Activated naive CD4-positive, alpha-beta T cell treated with anti-CD3 and anti-CD28 coated beads, Interleukin-2, amount 10 ng/mL, durations not matched to agents 7 days and 5 days (primary cell): Measurements from ENCODE around the gene PRR33.

Experiments
- CTCF ChIA-PET: fragments of 350-600 bp; sonication (Branson Sonifier 250); formaldehyde crosslinking; loops from one replicate; lab custom pipeline; 2021; ENCODE audit warnings: antibody characterized with exemption; lab: Charles Lee
- DNase-seq: peaks from one replicate; pipeline ENCODE4 v3.0.0-alpha.2; 2020
- H3K27ac Mint-ChIP-seq: one replicate; pipeline ENCODE4 v1.8.0; 2021; ENCODE audit warnings: mild to moderate bottlenecking, moderate library complexity, mixed read lengths
- H3K27me3 Mint-ChIP-seq: one replicate; pipeline ENCODE4 v1.8.0; 2021; ENCODE audit warnings: mild to moderate bottlenecking, mixed read lengths
- H3K36me3 Mint-ChIP-seq: one replicate; pipeline ENCODE4 v1.8.0; 2021; ENCODE audit warnings: mixed read lengths
- H3K4me1 Mint-ChIP-seq: one replicate; pipeline ENCODE4 v1.8.0; 2021; ENCODE audit warnings: mixed read lengths
- H3K4me3 Mint-ChIP-seq: one replicate; pipeline ENCODE4 v1.8.0; 2021; ENCODE audit warnings: mild to moderate bottlenecking, moderate library complexity, mixed read lengths
- H3K9me3 Mint-ChIP-seq: one replicate; pipeline ENCODE4 v1.8.0; 2021; ENCODE audit warnings: mixed read lengths

PRR33 gene

DNA sequence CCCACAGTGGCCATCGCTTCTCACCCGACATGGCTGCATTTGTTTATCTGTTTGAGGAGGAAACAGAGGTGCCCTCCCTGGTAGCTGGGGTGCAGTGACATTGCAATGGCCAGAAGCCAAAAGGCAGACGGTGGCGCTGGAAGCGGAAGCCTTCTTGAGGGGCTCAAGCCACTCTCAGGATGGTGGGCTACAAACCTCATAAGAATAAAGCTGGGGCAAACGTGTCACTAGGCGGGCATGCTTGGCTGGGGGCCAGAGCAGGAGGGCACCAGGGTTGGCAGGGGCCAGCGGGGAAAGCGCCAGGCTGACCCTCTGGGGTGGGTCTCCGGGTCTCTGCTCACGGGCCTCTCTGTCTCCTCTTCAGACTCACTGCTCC is 40.4 kb upstream of the PRR33 start:
- no peak overlapping the region for H3K4me3 Mint-ChIP-seq
- CTCF ChIA-PET, result no interaction called here

DNA sequence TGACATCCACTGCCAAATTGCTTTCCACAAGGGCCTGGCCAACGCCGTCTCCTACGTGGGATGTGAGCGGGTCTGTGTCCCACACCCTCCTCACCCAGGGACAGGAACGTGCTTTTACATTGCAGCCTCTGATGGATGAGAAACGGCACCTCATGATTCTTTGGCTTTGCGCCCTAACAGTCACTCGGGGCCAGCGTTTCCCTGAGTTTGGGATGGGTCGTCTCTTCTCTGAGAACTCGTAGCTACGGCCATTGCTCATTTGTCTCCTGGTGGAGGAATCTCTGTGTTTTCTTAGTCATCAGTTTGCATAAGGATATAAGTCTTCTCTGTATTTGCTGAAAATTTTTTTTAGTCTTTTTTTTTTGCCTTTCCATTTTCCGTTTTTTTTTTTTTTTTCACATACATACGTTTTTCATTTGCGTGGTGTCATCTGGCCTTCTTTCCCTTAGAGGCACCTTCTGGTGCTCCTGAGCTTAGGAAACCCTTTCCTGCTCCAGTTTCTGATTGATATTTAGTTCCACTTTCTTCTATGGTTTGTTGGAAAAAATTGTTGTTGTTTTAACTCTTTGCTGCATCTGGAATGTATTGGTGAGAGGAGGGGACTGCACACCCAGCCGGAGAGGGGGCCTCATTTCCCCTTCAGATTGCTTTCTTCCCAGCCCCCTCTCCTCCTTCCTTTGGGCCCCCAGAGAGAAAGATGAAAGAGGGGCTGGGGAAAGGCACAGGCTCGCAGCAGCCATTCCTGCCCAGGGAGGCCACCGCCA is 39.8 kb upstream of the PRR33 start:
- H3K4me3 Mint-ChIP-seq, result no peak overlapping the region
- no peaks in the 10 kb centered on the region for H3K36me3 Mint-ChIP-seq
- CTCF ChIA-PET, result no interaction called here
- H3K27ac Mint-ChIP-seq, result no peak overlapping the region
- peaks cover 59% of the 10 kb centered on the region for H3K27me3 Mint-ChIP-seq
- H3K9me3 Mint-ChIP-seq, result no peaks in the 10 kb centered on the region
- peak; percentile 14 for DNase-seq
- no peaks in the 10 kb centered on the region for H3K4me1 Mint-ChIP-seq

More for the DNA sequence above, 40.4 kb upstream of the PRR33 start:
- no peaks in the 10 kb centered on the region for H3K9me3 Mint-ChIP-seq
- H3K36me3 Mint-ChIP-seq, result no peaks in the 10 kb centered on the region
- peaks cover 56% of the 10 kb centered on the region for H3K27me3 Mint-ChIP-seq
- no peaks in the 10 kb centered on the region for H3K4me1 Mint-ChIP-seq
- no peak overlapping the region for H3K27ac Mint-ChIP-seq
- peak; percentile 16 for DNase-seq

GRCh38 chr11:1930462-1930830 is 38.8 kb upstream of the PRR33 start:
- peaks cover 62% of the 10 kb centered on the region for H3K27me3 Mint-ChIP-seq
- H3K4me3 Mint-ChIP-seq, result no peak overlapping the region
- CTCF ChIA-PET, result interaction anchor here (1.3 kb wide), 1 partner anchor 48 kb away, joined by 4 read pairs; no protein-coding TSS in a partner anchor
- H3K9me3 Mint-ChIP-seq, result no peaks in the 10 kb centered on the region
- DNase-seq, result peak; percentile 23
- no peak overlapping the region for H3K27ac Mint-ChIP-seq
- H3K36me3 Mint-ChIP-seq, result no peaks in the 10 kb centered on the region
- H3K4me1 Mint-ChIP-seq, result no peaks in the 10 kb centered on the region

GRCh38 chr11:1929621-1930461 is 38.1 kb upstream of the PRR33 start:
- no peak overlapping the region for H3K4me3 Mint-ChIP-seq
- CTCF ChIA-PET, result interaction anchor here (1.3 kb wide), 1 partner anchor 47 kb away, joined by 4 read pairs; no protein-coding TSS in a partner anchor
- H3K27me3 Mint-ChIP-seq, result peaks cover 62% of the 10 kb centered on the region
- no peaks in the 10 kb centered on the region for H3K4me1 Mint-ChIP-seq
- H3K27ac Mint-ChIP-seq, result no peak overlapping the region
- H3K9me3 Mint-ChIP-seq, result no peaks in the 10 kb centered on the region
- DNase-seq, result peak; percentile 19
- no peaks in the 10 kb centered on the region for H3K36me3 Mint-ChIP-seq

DNA sequence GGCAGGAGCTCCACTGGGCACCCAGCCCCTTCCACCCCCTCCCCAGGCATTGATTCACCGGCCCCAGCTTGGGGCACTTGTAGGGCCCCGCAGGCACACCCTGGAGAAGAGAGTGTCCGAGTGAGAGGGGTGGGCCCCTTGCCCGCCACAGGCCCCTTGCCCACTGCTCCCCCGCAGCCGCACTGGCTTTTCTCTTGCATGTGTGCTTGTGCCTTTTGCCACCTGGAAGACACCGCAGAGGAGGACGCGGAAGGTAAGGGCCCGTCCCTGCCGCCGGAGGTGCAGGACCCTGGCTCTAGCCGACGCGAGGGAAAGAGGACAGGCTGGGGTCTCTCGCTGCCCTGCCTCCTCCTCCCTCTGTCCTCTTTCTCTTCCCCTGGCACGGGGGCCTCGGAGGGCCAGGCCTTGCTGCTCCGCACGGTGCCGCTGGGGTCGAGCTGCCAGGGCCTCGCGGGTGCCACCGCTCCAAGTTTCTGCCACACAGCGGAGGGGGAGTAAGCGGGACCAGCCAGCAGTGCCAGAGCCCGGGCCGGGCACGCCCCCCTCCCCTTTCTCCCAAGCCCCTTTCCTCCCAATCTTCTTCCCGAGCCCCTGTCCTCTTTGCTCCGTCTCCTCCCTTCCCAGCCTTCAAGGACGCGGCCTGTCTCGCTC is 37.3 kb upstream of the PRR33 start:
- Mint-ChIP-seq H3K4me3 (no peak overlapping the region), H3K9me3 (no peaks in the 10 kb centered on the region), H3K36me3 (no peaks in the 10 kb centered on the region), H3K27me3 (peaks cover 58% of the 10 kb centered on the region), H3K27ac (no peak overlapping the region), H3K4me1 (no peaks in the 10 kb centered on the region)
- CTCF ChIA-PET, result interaction anchor here (1.3 kb wide), 1 partner anchor 47 kb away, joined by 4 read pairs; no protein-coding TSS in a partner anchor
- DNase-seq, result no peak

GRCh38 chr11:1928470-1928890 is 36.8 kb upstream of the PRR33 start:
- H3K4me1 Mint-ChIP-seq, result peaks cover 3% of the 10 kb centered on the region
- no peak overlapping the region for H3K4me3 Mint-ChIP-seq
- H3K9me3 Mint-ChIP-seq, result no peaks in the 10 kb centered on the region
- no peak for DNase-seq
- H3K27me3 Mint-ChIP-seq, result peaks cover 57% of the 10 kb centered on the region
- no peaks in the 10 kb centered on the region for H3K36me3 Mint-ChIP-seq
- CTCF ChIA-PET, result no interaction called here
- no peak overlapping the region for H3K27ac Mint-ChIP-seq

GRCh38 chr11:1927848-1928469 is 36.3 kb upstream of the PRR33 start:
- Mint-ChIP-seq H3K4me1 (peaks cover 3% of the 10 kb centered on the region), H3K36me3 (no peaks in the 10 kb centered on the region), H3K4me3 (no peak overlapping the region), H3K27ac (no peak overlapping the region), H3K27me3 (peaks cover 57% of the 10 kb centered on the region), H3K9me3 (no peaks in the 10 kb centered on the region)
- no peak for DNase-seq
- CTCF ChIA-PET, result no interaction called here

- peaks cover 6% of the 10 kb centered on the region for H3K4me1 Mint-ChIP-seq
- CTCF ChIA-PET, result no interaction called here
- no peaks in the 10 kb centered on the region for H3K9me3 Mint-ChIP-seq
- no peak for DNase-seq
- H3K27ac Mint-ChIP-seq, result no peak overlapping the region
- no peak overlapping the region for H3K4me3 Mint-ChIP-seq
- peaks cover 57% of the 10 kb centered on the region for H3K27me3 Mint-ChIP-seq
- H3K36me3 Mint-ChIP-seq, result no peaks in the 10 kb centered on the region
These were observed 35.5 kb upstream of the PRR33 start for GRCh38 chr11:1927026-1927847.

- Mint-ChIP-seq H3K27ac (no peak overlapping the region), H3K27me3 (peaks cover 53% of the 10 kb centered on the region), H3K4me1 (peaks cover 6% of the 10 kb centered on the region), H3K4me3 (no peak overlapping the region), H3K9me3 (no peaks in the 10 kb centered on the region), H3K36me3 (no peaks in the 10 kb centered on the region)
- DNase-seq, result peak; percentile 20
- CTCF ChIA-PET, result no interaction called here
These were observed 34.7 kb upstream of the PRR33 start for GRCh38 chr11:1926156-1927025.

- Mint-ChIP-seq H3K9me3 (no peaks in the 10 kb centered on the region), H3K27me3 (peaks cover 58% of the 10 kb centered on the region), H3K4me3 (no peak overlapping the region), H3K27ac (no peak overlapping the region), H3K4me1 (peaks cover 6% of the 10 kb centered on the region), H3K36me3 (no peaks in the 10 kb centered on the region)
- CTCF ChIA-PET, result no interaction called here
- no peak for DNase-seq
These were observed 33.9 kb upstream of the PRR33 start for GRCh38 chr11:1925373-1926155.

DNA sequence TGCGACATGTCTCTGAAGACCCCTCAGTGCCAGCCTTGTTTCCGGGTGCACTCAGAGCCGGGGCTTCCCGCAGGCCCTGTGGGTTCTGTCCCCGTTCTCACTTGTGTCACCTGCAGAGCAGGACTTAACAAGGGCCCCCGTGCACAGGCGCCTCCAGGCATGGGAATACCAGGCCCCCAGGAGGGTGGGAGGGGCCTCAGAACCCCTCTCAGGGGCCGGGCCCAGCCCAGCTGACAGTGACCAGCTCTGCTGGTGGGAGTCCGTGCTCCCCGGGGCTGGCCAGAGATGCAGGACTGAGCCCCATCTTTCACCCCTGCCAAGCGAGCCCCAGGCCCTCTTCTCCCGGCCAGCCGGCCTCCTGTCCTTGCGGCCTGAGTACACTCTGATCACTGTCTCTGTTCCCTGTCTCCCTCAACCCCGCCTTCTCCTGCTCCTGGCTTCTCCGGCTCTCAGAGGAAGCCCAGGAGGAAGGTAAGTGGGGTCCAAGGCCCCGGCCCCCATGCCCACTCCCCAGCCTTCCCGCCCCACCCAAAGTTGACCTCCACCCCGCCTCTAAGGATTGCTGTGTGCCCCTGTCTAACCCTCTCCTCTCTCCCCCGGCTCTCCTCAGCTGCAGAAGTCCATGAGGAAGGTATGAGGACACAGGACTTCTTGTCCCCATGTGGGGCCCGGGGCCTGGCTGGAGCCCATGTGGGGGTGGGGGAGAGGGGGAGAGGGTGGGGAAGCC is 33.1 kb upstream of the PRR33 start:
- Mint-ChIP-seq H3K4me1 (peaks cover 6% of the 10 kb centered on the region), H3K9me3 (no peaks in the 10 kb centered on the region), H3K27me3 (peaks cover 54% of the 10 kb centered on the region), H3K36me3 (no peaks in the 10 kb centered on the region), H3K27ac (no peak overlapping the region), H3K4me3 (no peak overlapping the region)
- peak; percentile 20 for DNase-seq
- CTCF ChIA-PET, result no interaction called here

- Mint-ChIP-seq H3K27me3 (peaks cover 51% of the 10 kb centered on the region), H3K27ac (no peak overlapping the region), H3K4me1 (peaks cover 6% of the 10 kb centered on the region), H3K9me3 (no peaks in the 10 kb centered on the region), H3K4me3 (no peak overlapping the region), H3K36me3 (no peaks in the 10 kb centered on the region)
- CTCF ChIA-PET, result no interaction called here
- DNase-seq, result no peak
These were observed 32.5 kb upstream of the PRR33 start for GRCh38 chr11:1924181-1924580.
